Panc1 (cell line): Measurements from ENCODE around the gene DGCR6L. TPM values are rescaled to one million over a fixed set of nuclear protein-coding genes. Genes with fewer than 3 reads are reported as not detected.
"Not testable (repeated sequence)": the region's sequence is repeated elsewhere in the genome, so short reads cannot be mapped to it uniquely, and the experiment has no call there.

ENCODE experiments used
- ATAC-seq: fragments of 200-7000 bp; cut with Tn5 transposase; 2 replicates; pipeline ENCODE4 v1.9.1; 2020; ENCODE audit warnings: mild to moderate bottlenecking, moderate library complexity
- BruUV-seq: library from RNA; stranded (reverse); fragments of 400-500 nt; replicated peaks from 2 replicates; lab custom pipeline; 2021; lab: Mats Ljungman, UMichigan
- CTCF ChIA-PET: fragments of 300-600 bp; sonication (Branson Sonifier 250); formaldehyde crosslinking; loops from one replicate; lab custom pipeline; 2022; ENCODE audit warnings: antibody characterized with exemption; lab: Charles Lee
- POLR2A ChIA-PET: fragments of 300-600 bp; sonication (Branson Sonifier 250); formaldehyde crosslinking; loops from one replicate; lab custom pipeline; 2022; ENCODE audit warnings: antibody characterized with exemption; lab: Charles Lee
- DNase-seq: peaks from one replicate; pipeline ENCODE4 v3.0.0-alpha.2; 2010; ENCODE audit warnings: low read depth, low spot score
- H3K27ac ChIP-seq: 2 replicates; pipeline ENCODE4 v1.5.1; 2011; ENCODE audit warnings: mild to moderate bottlenecking, low read length, inconsistent platforms
- H3K27me3 ChIP-seq: fragments of 200-500 bp; sonication (Bioruptor generic); 2 replicates; pipeline ENCODE4 v1.6.0; 2014; ENCODE audit warnings: low read length, inconsistent platforms; ENCODE audit not compliant: control insufficient read depth, insufficient read depth
- H3K36me3 ChIP-seq: fragments of 200-500 bp; sonication (Bioruptor generic); 2 replicates; pipeline ENCODE4 v1.5.1; 2014; ENCODE audit warnings: inconsistent platforms, mild to moderate bottlenecking, low read length, moderate library complexity; ENCODE audit not compliant: control insufficient read depth, insufficient read depth
- H3K4me1 ChIP-seq: 2 replicates; pipeline ENCODE4 v1.5.1; 2011; ENCODE audit warnings: inconsistent platforms, mild to moderate bottlenecking, low read length, moderate library complexity; ENCODE audit not compliant: control insufficient read depth, insufficient read depth
- H3K4me3 ChIP-seq, 2 experiments: 2 replicates each; pipeline ENCODE4 v1.5.1; 2011 to 2012; ENCODE audit warnings: low read depth in 2 of 2, low read length in 2 of 2, mild to moderate bottlenecking in 2 of 2, inconsistent platforms in 1 of 2, moderate library complexity in 1 of 2
- H3K9me3 ChIP-seq: fragments of 200-500 bp; sonication (Bioruptor generic); 2 replicates; pipeline ENCODE4 v1.5.1; 2014; ENCODE audit warnings: low read depth, mild to moderate bottlenecking, inconsistent platforms, low read length, moderate library complexity; ENCODE audit not compliant: control insufficient read depth, insufficient read depth
- POLR2AphosphoS5 ChIP-seq: IDR thresholded peaks from 2 replicates; pipeline ENCODE4 v1.6.1; 2012; ENCODE audit warnings: mild to moderate bottlenecking, low read depth, low read length, moderate library complexity
- TCF7L2 ChIP-seq: IDR thresholded peaks from 2 replicates; pipeline ENCODE4 v1.6.1; 2011; ENCODE audit warnings: mild to moderate bottlenecking, low read depth, low read length, inconsistent platforms
- in situ Hi-C: cut with HindIII; loops from 2 replicates; pipeline ENCODE4 v1.10.0; 2016; ENCODE audit warnings: low sequenced_read_pairs, low pct_unique_long_range_greater_than_20kb
- intact Hi-C: fragments of 100-400 bp; cut with micrococcal nuclease; formaldehyde crosslinking; loops from one replicate; pipeline ENCODE4 v1.10.0; 2022; ENCODE audit not compliant: unreplicated experiment
- total RNA-seq: library from RNA; stranded (reverse); gene quantifications from one replicate; pipeline ENCODE4 v1.2.1, GENCODE V29; 2021; ENCODE audit not compliant: unreplicated experiment
- TF ChIP-seq, protein P1 (sequence below): fragments of 450-650 bp; IDR thresholded peaks from 2 replicates; pipeline ENCODE4 v1.5.1; 2017; ENCODE audit warnings: mild to moderate bottlenecking
- TF ChIP-seq, protein P2 (sequence below), 2 experiments: IDR thresholded peaks; 2 replicates each; pipeline ENCODE4 v1.6.1; 2011 to 2012; ENCODE audit warnings: low read depth in 2 of 2, control low read depth in 1 of 2, low read length in 1 of 2, mild to moderate bottlenecking in 1 of 2, moderate library complexity in 1 of 2; ENCODE audit not compliant: insufficient read depth in 1 of 2

The DGCR6L gene
- total RNA-seq, 1 experiment from 2014 or later, result 43.5 TPM

DNA sequence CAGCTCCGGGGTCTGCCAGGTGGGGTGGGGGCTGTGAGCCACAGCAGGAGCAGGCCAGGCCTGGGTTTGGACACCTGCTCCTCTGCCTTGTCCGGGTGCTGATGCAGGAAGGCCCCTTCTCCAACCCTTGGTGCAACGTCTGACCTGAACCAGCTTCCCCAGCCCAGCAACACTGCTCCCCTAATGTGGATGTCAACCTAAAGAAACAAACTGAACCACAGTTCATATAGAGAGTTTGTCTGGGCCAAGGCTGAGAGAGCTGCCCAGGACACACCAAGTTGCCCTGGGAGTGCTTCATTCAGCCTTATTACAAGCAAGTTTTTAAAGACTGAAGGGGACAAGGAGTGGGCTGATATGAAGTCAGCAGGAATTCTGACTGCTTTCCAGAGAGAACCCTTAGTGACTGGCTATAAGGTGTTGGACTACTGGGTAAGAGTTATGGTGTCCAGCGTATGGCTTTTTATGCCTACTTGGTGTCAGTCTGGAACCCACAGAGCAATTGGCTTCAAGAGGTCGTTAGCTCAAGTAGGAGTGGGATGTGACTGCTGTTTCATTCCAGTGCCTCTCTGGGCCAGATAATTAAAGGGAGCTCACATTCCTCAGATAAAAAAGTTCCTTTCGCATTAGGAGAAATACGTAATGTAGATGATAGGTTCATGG lies 1.8 kb upstream of the DGCR6L start:
- intact Hi-C loops, ATAC-seq, CTCF ChIA-PET: not testable (repeated sequence)

DNA sequence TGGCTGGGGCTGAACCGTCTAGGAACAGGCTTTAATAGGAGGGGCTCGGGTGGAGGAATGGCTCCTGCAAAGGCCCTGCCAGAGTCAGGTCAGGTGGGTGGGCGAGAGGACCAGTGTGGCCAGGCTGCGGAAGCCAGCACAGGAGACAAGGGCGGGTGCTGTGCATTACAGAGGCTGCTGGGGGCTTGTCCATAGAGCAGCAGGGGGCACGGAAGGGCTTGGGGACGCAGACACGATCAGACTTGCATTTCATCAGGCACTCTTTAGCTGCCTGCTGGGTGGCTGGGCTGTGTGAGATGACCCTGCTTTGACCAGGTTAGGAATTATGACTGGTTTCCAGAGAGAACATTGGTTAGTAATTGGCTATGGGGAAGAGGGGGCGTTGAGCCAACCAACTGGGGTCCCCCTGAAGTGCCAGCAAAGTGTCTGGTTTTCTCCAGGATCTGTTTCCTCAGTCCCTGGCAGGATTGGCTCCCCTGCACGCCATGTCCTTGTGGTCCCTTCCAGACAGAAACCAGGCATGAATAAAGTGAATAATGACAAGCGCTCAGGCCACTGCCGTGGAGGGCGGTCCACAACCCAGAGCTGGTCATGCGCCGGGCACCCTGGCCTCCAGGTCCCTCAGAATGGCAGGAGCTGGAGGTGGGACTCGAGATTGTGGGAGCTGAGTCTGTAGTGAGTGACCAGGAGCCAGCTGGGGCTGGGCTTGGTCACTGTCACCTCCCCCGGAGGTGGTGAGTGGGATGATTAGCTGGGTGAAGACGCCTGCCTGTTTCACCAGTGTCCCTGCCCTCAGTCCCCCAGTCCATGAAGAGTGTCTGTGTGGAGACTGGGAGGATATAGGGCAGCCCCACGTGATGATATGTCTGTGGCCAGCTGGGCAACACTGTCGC lies 1.0 kb upstream of the DGCR6L start:
- peak; percentile 5; the same call in 1 of the 2 replicates for ATAC-seq
- POLR2A ChIA-PET, in situ Hi-C loops, H3K9me3 ChIP-seq, CTCF ChIA-PET, intact Hi-C loops, H3K4me1 ChIP-seq, H3K27me3 ChIP-seq, DNase-seq, H3K36me3 ChIP-seq: not testable (repeated sequence)
- BruUV-seq, result TSS peak; percentile 89
- Histone ChIP-seq H3K4me3 (peak overlapping the region; percentile 63 to 82), H3K27ac (peak overlapping the region; percentile 81)

More for the DNA sequence above, 1.8 kb upstream of the DGCR6L start:
- H3K36me3 ChIP-seq, H3K27me3 ChIP-seq, DNase-seq, H3K4me1 ChIP-seq, BruUV-seq, in situ Hi-C loops, H3K4me3 ChIP-seq, POLR2A ChIA-PET, H3K27ac ChIP-seq, H3K9me3 ChIP-seq: not testable (repeated sequence)

DNA sequence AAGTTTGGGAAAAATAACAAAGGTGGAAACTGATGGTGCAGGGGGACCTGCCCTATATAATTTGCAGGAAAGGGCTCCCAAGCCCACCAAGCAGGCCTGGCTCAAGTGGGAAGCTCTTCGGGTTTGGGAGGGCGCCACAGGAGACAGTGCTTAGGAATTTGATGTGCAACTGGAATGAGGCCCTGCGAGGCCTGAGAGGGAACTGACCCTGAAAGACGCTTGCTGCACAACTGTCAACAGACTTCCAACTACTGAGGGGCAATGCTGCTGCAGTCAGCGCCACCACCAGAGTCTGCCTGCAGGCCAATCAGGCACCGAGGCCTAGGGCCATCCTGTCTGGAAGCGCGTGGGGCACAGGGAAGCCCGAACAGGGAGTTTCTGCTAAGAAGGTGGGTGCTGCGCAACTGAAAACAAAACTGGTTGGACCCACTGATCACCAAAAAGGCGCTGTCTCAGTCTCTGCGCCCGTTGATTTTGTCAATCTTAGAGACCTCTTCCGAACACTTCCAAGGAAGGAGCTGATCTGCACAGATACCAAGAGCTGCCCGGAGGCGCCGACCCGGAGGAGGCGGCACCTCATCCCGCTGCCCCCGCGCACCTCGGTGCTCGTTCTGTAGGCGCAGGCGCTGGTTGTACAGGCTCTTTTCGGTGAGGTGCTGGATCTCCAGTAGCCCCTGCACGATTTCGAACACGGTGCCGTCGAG lies 667 bp downstream of the DGCR6L start:
- DNase-seq (no peak), ATAC-seq (peak; percentile 11)
- H3K36me3 ChIP-seq, result no peaks in the 10 kb centered on the region
- CTCF ChIA-PET, result no interaction called here
- no peaks in the 10 kb centered on the region for H3K27me3 ChIP-seq
- peak overlapping the region; percentile 63 to 82 for H3K4me3 ChIP-seq
- intact Hi-C loops (no loop called here), in situ Hi-C loops (no loop called here)
- no TSS peak for BruUV-seq
- POLR2A ChIA-PET, result no interaction called here
- peaks cover 6% of the 10 kb centered on the region for H3K4me1 ChIP-seq
- peak overlapping the region; percentile 66 for H3K27ac ChIP-seq
- TF ChIP-seq, protein P1, sequence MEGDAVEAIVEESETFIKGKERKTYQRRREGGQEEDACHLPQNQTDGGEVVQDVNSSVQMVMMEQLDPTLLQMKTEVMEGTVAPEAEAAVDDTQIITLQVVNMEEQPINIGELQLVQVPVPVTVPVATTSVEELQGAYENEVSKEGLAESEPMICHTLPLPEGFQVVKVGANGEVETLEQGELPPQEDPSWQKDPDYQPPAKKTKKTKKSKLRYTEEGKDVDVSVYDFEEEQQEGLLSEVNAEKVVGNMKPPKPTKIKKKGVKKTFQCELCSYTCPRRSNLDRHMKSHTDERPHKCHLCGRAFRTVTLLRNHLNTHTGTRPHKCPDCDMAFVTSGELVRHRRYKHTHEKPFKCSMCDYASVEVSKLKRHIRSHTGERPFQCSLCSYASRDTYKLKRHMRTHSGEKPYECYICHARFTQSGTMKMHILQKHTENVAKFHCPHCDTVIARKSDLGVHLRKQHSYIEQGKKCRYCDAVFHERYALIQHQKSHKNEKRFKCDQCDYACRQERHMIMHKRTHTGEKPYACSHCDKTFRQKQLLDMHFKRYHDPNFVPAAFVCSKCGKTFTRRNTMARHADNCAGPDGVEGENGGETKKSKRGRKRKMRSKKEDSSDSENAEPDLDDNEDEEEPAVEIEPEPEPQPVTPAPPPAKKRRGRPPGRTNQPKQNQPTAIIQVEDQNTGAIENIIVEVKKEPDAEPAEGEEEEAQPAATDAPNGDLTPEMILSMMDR, result no peak
- TF ChIP-seq TCF7L2 (no peak), POLR2AphosphoS5 (no peak)
- TF ChIP-seq, protein P2, sequence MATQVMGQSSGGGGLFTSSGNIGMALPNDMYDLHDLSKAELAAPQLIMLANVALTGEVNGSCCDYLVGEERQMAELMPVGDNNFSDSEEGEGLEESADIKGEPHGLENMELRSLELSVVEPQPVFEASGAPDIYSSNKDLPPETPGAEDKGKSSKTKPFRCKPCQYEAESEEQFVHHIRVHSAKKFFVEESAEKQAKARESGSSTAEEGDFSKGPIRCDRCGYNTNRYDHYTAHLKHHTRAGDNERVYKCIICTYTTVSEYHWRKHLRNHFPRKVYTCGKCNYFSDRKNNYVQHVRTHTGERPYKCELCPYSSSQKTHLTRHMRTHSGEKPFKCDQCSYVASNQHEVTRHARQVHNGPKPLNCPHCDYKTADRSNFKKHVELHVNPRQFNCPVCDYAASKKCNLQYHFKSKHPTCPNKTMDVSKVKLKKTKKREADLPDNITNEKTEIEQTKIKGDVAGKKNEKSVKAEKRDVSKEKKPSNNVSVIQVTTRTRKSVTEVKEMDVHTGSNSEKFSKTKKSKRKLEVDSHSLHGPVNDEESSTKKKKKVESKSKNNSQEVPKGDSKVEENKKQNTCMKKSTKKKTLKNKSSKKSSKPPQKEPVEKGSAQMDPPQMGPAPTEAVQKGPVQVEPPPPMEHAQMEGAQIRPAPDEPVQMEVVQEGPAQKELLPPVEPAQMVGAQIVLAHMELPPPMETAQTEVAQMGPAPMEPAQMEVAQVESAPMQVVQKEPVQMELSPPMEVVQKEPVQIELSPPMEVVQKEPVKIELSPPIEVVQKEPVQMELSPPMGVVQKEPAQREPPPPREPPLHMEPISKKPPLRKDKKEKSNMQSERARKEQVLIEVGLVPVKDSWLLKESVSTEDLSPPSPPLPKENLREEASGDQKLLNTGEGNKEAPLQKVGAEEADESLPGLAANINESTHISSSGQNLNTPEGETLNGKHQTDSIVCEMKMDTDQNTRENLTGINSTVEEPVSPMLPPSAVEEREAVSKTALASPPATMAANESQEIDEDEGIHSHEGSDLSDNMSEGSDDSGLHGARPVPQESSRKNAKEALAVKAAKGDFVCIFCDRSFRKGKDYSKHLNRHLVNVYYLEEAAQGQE (IDR thresholded peaks at IDR 0.05; ENCODE audit: insufficient read depth in 1 of 2, low read depth in 2 of 2, low read length in 1 of 2), result no peak
- H3K9me3 ChIP-seq, result no peaks in the 10 kb centered on the region

DNA sequence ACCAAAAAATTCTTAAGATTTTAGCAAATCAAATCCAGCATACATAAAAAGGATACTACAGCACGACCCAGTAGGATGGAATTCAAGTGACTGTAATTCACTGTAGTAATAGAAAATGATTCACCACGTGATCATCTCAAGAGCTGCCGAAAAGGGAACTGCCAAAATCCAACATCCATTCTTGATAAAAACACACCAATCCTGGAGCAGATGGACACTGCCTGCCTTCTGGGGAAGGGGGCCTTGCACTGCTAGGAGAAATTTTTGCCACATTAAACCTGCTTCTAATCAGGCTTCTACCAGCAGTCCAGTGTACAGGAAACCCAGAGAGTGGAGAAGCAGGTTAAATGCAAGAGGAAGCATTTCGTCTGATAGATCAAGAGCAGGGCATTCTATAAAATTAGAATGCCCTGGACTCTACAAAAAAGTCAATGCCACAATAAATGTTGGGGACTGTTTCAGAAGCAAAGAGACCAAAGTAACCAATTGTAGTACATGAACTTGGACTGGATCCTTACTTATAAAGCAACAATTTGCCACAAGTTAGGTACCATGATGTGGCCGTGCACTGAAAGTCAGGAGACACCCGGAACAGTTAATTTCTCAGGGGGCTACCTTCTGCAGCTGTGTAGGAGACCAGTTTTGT lies 1.7 kb downstream of the DGCR6L start:
- POLR2A ChIA-PET, in situ Hi-C loops, H3K4me1 ChIP-seq, H3K27me3 ChIP-seq, H3K4me3 ChIP-seq, H3K27ac ChIP-seq, intact Hi-C loops, DNase-seq, BruUV-seq, H3K36me3 ChIP-seq, H3K9me3 ChIP-seq, ATAC-seq: not testable (repeated sequence)
- CTCF ChIA-PET, result interaction anchor here (0.6 kb wide), 1 partner anchor 364 kb away, joined by 3 read pairs; no protein-coding TSS in a partner anchor
